NCI-H1417 (cell line): ENCODE data around the gene TMEM131L.
"Not testable (repeated sequence)": the region's sequence is repeated elsewhere in the genome, so short reads cannot be mapped to it uniquely, and the experiment has no call there.

Source experiments
- DNase-seq, 3 experiments: peaks; one replicate each; lab custom pipeline; 2025; lab: John Stamatoyannopoulos, UW

Gene TMEM131L

GRCh38 chr4:153447175-153447905 is 18.8 kb upstream of the TMEM131L start:
- peak in 1 of 3 experiments; percentile 3 for DNase-seq

DNA sequence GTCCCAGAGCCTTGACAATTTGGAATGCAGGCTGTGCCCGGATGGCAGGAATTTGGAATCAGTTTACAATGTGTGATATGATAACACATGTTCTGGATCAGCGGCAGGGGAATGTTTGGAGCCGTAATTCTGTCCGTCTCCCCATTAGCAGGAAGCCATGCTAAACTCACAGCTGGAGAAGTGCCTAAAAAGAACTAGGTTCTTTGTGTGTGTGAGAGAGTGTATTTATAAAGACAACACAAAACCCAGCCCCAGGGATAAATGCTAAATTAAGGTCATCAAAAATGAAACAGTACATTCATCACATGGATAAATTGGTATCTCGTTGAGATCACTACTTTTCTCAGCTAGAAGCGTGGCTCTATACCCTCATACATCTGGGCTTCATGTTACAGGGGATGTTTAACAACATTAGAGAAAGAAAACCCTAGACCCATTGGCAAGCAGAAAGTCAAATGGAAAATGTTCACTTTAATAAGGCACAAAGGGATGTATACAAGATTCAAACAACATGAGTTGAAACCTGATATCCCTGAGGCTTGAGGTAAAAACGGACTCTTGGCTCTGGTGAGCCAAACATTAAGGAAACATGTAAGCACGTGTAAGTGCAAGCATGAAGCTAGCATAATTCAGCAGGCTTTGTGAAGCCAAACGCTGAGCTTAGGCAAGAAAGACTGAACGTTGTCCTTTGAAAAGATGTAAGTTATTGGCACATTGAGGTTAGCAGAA is 18.0 kb upstream of the TMEM131L start:
- peak; percentile 33 to 77 (median 46) for DNase-seq

DNA sequence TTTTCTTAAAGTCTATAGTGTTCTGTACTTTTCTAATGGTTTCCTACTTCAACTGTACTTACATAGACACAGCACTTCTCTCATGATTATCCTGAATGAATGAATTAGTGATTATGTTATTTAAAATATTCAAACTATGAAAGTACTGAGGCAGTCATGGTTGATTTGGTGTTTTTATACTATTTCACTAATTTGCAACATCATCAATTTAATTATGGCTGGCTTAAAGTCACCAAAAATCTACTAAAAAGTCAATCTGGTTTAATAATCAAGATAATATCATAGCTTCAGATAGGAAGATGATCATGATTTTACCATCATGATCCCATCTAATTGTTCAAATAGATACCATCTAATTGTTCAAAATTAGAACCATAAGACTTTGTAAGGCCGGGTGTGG is 16.8 kb upstream of the TMEM131L start:
- no peak for DNase-seq

GRCh38 chr4:153450544-153450917 is 15.6 kb upstream of the TMEM131L start:
- no peak for DNase-seq

DNA sequence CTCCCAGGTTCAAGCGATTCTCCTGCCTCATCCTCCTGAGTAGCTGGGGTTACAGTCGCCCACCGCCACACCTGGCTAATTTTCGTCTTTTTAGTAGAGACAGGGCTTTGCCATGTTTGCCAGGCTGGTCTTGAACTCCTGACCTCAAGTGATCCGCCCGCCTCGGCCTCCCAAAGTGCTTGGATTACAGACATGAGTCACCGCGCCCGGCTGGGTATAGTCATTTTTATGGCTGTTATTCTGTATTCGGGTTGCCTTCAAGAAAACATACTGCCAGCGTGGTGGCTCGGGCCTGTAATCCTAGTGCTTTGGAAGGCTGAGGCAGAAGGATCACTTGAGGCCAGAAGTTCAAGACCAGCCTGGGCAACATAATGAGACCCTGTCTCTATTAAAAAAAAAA is 15.0 kb upstream of the TMEM131L start:
- not testable (repeated sequence) for DNase-seq

GRCh38 chr4:153451911-153452657 is 14.1 kb upstream of the TMEM131L start:
- DNase-seq: no peak

- DNase-seq: no peak
Measured at GRCh38 chr4:153452658-153453378, 13.3 kb upstream of the TMEM131L start.

DNA sequence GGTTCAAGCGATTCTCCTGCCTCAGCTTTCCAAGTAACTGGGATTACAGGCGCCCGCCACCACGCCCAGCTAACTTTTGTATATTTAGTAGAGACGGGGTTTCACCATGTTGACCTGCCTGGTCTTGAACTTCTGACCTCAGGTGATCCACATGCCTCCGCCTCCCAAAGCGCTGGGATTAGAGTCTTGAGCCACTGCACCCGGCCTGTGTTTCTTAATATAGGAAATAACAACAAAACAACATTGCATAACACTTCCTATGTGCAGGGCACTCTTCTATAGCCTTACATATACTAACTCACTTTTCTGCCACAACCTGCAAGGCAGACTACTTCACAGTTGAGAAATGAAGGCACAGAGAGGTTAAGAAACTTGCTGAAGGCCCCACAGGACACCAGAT is 12.8 kb upstream of the TMEM131L start:
- no peak for DNase-seq

- DNase-seq: no peak
Measured at GRCh38 chr4:153458969-153459368, 7.2 kb upstream of the TMEM131L start.

DNA sequence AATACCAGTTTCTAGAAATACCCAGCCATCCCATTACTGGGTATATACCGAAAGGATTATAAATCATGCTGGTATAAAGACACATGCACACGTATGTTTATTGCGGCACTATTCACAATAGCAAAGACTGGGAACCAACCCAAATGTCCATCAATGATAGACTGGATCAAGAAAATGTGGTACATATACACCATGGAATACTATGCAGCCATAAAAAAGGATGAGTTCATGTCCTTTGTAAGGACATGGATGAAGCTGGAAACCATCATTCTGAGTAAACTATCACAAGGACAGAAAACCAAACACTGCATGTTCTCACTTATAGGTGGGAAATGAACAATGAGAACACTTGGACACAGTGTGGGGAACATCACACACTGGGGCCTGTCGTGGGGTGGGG is 4.6 kb upstream of the TMEM131L start:
- not testable (repeated sequence) for DNase-seq

DNA sequence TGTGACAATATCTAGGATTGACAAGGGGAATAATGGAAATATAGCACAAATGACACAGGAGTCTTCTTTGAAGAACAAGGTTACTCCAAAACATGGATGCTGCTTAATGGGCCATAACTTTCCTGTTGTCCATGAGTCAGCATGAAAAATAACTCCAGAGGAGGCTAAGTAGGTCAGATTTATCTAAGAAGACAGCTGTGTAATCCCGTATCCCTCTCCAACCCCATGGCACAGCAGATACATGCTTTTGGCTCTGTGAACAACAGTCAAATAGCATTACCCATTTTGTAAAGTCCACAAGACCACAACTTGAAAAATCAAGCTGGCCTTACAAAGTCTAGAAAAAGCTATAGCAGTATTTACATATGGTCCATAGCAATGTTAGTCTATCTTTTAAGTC is 2.1 kb upstream of the TMEM131L start:
- DNase-seq: no peak

DNA sequence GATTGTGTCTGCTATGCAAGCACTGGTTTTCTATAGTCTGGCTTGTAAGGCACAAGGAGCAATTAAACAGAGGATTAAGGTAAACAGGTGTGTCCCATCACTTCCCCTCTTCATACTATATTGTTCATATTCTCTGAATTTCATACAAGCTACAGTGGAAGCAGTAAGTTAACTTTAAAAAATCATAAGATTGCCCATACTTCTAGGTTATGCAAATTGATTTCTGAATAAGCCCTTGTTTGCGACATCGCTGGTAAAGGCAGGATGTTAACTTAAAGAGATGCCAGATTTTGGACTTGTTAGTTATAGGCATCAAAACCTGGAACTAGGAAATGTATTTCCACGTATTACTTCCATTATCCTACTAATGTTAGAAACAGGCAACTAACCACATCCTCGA is 1.0 kb upstream of the TMEM131L start:
- no peak for DNase-seq

GRCh38 chr4:153465615-153466080 is 512 bp upstream of the TMEM131L start:
- DNase-seq: peak in 1 of 3 experiments; percentile 82

DNA sequence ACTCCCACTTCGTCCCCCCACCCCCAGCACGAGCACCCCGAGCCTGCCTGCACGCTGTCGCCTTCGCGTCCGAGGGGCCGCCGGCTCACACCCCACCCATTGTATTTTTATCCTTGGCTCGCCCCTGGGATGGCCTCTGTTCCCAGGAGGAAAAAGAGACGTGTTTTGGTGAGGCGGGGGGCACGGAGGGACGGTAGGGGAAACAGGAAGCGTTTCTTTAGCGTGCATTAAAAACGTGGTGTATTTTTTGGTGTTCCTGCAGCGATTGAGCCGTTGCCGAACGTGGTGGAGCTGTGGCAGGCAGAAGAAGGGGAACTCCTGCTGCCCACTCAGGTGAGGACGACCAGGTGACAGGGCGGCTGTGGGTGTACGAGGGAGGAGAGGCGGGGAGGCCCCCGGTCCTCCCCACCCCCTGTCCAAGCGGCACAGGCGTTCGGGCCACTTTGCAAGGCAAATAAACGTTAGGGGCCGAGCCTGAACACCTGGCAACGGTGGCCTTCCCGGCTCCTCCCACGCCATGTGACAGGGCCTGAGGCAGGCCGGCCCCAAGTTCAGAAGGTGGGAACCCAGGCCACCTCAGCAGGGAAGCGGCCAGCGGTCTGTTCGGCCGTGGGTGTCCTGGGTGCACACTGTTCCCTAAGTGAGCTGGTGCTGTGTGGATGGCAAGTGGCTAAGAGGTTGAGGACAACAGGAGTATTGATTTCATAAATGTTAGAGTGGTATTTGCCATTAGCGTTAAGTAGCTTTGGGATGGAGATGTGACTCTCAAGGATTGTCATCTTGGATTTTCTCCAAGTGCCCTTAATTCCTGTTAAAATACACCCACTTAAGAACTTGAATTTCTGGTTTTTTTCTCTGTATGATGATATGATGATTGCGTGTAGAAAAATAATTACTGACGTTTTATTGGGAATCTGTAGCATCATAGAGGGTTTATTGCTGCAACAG is 1.1 kb downstream of the TMEM131L start:
- peak; percentile 76 to 86 (median 80) for DNase-seq

DNA sequence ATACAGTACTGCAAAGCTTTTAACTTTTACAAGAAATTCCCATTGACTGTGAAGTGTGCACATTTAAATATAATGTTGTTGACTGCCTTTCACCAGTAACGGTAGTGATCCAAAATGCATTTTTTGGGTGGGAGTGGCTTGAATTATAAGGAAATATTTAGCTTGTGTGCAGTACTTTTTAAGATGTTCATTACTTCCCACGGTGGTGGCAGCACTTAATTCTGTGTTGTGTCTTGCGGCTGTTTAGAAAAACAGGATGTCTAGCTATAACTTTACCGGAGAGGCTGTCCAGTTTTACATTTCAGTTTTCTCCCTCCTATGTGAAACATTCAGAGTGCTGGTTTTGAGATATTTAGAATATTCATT is 1.7 kb downstream of the TMEM131L start:
- no peak for DNase-seq

DNA sequence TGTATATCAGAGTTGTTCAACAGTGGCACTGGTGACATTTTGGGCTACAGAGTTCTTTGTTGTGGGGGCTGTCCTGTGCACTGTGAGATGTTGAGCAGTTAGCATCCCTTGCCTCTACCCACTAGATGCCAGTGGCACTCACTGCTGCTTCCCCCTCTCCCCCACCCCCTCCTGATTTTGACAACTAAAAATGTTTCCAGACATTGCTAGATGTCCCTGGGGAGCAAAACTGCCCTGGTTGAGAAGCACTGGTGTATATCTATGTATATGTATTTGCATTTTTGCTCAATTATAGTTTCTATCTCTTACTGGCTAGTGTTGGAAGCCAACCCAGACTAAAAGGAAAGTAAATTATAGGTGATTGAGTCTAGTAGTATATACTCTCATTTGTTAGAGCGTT is 2.4 kb downstream of the TMEM131L start:
- DNase-seq: peak in 2 of 3 experiments; percentile 11 to 24

GRCh38 chr4:153469031-153469430 is 2.9 kb downstream of the TMEM131L start:
- no peak for DNase-seq

DNA sequence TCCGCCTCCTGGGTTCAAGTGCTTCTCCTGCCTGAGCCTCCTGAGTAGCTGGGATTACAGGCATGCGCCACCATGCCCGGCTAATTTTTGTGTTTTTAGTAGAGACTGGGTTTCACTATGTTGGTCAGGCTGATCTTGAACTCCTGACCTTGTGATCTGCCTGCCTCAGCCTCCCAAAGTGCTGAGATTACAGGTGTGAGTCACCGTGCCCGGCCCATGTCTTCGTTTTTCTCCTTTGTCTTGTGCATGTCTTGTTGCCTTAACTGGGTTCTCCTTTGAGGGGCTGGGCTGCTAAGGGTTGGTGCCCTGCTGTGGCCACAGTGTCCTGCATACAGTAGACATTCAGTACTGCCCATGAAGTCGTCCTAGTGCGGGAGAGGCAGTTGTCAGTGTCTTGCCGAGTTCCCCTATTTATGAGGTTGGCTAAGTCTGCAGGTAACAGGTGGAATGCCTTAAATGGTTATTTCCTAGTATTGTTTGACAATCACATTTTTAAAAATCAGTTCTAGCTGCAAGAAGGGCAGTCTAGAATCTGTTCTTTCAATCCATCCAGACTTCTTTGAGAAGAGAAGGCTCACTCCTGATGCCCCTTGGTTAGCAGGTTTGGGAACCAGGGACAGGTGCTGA is 5.0 kb downstream of the TMEM131L start:
- not testable (repeated sequence) for DNase-seq

DNA sequence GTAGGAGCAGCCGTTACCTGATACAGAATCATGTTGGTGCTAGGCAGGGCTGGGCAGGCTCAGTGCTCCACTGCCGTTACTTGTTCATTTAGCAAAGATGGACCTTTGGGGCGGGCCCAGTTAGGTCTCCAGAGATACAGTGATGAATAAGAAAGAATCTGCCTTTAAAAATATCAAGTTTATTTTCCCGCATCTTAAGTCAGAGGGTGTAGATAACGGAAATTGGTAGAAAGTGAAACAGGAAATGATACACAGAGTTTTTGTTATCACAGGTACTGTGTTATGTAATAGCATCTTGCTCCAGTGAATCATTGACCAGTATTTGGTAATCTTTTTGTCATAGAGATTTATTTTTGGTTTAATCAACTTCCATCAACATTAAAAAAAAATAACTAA is 5.5 kb downstream of the TMEM131L start:
- no peak for DNase-seq
